Measurements from ENCODE around the gene LCE5A.

LCE5A gene, protein sequence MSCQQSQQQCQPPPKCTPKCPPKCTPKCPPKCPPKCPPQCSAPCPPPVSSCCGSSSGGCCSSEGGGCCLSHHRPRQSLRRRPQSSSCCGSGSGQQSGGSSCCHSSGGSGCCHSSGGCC

DNA sequence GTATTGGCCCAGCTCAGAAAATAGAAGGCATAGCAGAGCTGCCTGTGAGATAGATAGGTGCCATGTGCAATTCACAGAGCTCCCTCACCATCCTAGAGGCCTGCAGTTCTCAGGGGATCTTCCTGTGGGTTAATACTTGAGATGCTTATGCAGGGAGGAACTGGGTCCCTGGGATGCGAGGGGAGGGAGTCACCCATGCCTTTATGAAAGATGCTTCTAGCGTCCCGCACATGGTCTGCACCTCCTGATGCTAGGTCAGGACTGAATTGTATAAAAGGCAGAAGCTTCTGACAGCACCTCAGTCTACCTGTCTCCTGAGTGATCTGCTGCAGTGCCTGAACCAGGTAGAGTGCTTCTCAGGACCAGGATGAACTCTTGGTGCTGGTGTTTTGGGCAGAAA is at the start of gene LCE5A:
Gene LCE5A, plus strand, starts transcription at position 301 of the 400 bp plus-strand sequence. CDS start 732 bp downstream, outside the sequence.
- Histone ChIP-seq H3K36me3 (no peaks in the 10 kb centered on the region), H3K9me3 (ENCODE audit: severe bottlenecking) (no peaks in the 10 kb centered on the region), H3K27me3 (ENCODE audit: insufficient read depth, low read depth, severe bottlenecking) (peaks cover 99% of the 10 kb centered on the region), H3K4me3 (ENCODE audit: low read depth, low read length) (no peak within 1 kb of the TSS), H3K27ac (no peak within 1 kb of the TSS)
- no peak for DNase-seq
- TF ChIP-seq, protein P1, sequence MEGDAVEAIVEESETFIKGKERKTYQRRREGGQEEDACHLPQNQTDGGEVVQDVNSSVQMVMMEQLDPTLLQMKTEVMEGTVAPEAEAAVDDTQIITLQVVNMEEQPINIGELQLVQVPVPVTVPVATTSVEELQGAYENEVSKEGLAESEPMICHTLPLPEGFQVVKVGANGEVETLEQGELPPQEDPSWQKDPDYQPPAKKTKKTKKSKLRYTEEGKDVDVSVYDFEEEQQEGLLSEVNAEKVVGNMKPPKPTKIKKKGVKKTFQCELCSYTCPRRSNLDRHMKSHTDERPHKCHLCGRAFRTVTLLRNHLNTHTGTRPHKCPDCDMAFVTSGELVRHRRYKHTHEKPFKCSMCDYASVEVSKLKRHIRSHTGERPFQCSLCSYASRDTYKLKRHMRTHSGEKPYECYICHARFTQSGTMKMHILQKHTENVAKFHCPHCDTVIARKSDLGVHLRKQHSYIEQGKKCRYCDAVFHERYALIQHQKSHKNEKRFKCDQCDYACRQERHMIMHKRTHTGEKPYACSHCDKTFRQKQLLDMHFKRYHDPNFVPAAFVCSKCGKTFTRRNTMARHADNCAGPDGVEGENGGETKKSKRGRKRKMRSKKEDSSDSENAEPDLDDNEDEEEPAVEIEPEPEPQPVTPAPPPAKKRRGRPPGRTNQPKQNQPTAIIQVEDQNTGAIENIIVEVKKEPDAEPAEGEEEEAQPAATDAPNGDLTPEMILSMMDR (IDR thresholded peaks at IDR 0.05; ENCODE audit: low read depth, low read length), result no peak

DNA sequence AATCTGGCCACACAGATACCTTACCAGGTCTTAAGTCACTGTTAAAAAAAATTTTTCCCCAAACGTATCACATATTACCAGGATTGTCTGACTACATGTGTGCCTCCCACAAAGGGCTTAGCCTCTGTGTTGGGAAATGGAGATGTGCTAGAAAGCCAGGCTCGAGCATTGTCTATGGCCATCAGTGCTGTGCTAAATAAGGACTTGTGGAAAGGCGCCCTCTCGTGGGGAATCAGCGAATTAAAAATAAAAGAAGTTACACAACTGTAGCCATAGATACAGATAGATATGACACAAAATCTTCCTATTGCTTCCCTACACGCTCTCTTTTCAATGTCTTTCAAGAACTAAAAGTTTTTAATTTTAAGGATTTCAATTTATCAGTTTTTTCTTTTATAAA is 49.1 kb upstream of the LCE5A start:
- peak; percentile 79 for DNase-seq
- Histone ChIP-seq H3K9me3 (ENCODE audit: severe bottlenecking) (peaks cover 3% of the 10 kb centered on the region), H3K27ac (no peak overlapping the region), H3K27me3 (ENCODE audit: insufficient read depth, low read depth, severe bottlenecking) (peaks cover 47% of the 10 kb centered on the region), H3K4me3 (ENCODE audit: low read depth, low read length) (no peak overlapping the region), H3K36me3 (no peaks in the 10 kb centered on the region)
- TF ChIP-seq, protein P1 (IDR thresholded peaks at IDR 0.05; ENCODE audit: low read depth, low read length), result peak; percentile 74

DNA sequence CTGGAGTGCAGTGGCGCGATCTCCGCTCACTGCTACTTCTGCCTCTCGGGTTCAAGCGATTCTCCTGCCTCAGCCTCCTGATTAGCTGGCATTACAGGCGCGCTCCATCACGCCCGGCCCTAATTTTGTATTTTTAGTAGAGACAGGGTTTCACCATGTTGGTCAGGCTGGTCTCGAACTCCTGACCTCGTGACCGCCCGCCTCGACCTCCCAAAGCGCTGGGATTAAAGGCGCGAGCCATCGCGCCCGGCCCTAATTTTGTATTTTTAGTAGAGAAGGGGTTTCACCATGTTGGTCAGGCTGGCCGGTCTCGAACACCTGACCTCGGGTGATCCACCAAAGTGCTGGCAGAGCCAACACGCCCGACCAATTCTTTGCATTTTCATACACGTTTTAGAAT is 48.0 kb upstream of the LCE5A start:
- TF ChIP-seq, protein P1 (IDR thresholded peaks at IDR 0.05; ENCODE audit: low read depth, low read length), result no peak
- peaks cover 3% of the 10 kb centered on the region for H3K9me3 ChIP-seq (ENCODE audit: severe bottlenecking)
- H3K36me3 ChIP-seq, result no peaks in the 10 kb centered on the region
- H3K27ac ChIP-seq, result no peak overlapping the region
- DNase-seq, result no peak
- peaks cover 41% of the 10 kb centered on the region for H3K27me3 ChIP-seq (ENCODE audit: insufficient read depth, low read depth, severe bottlenecking)
- no peak overlapping the region for H3K4me3 ChIP-seq (ENCODE audit: low read depth, low read length)

DNA sequence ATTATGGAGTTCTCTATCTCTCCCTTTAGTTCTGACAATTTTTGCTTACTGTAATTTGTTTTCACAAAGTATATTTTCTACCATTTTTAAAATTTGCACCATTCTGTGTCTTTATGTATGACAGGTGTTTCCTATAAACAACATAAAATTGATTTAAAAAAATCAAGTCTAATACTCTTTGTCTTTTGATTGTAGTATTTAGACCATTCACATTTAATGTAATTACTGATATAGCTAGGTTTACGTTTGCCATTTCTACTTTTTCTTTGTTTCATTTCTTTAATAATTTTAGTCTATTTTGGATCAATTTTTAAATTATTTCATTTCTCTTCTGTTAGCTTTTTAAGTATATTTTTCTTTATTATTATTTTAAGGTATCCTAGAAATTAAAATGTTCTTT is 44.4 kb upstream of the LCE5A start:
- TF ChIP-seq, protein P1 (IDR thresholded peaks at IDR 0.05; ENCODE audit: low read depth, low read length), result no peak
- Histone ChIP-seq H3K9me3 (ENCODE audit: severe bottlenecking) (peaks cover 3% of the 10 kb centered on the region), H3K27me3 (ENCODE audit: insufficient read depth, low read depth, severe bottlenecking) (peaks cover 48% of the 10 kb centered on the region), H3K27ac (no peak overlapping the region), H3K36me3 (no peaks in the 10 kb centered on the region), H3K4me3 (ENCODE audit: low read depth, low read length) (no peak overlapping the region)
- DNase-seq, result no peak

DNA sequence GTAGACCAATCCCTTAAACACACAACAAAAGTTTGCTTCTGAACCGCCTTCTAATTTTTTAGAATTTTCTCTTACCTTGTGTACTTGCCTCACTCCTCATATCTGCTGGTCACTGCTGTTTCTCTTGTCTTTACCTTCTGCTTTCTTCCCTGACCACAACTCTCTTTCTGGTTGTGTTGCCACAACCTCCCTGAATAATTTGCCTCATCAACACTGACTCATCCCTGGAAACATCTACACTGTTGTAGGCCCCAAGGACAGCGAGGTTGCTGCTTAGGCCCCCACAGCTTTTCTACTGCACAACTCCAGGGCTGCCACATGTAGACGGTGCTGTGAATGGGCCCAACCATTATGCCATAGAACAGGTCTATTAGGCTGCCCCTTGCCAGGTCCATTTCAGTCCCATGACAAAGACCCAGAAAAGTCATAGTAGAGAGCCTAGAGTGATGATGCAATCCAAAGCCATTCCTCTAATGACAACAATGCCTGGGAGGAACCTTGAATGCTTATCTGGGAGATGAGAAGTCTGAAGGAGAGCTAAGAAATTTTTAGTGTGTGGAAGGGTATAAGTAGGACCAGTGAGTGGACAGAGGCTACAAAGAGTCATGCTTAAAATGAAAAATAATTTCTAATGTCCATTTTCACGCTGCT is 36.6 kb upstream of the LCE5A start:
- DNase-seq, result no peak
- Histone ChIP-seq H3K27me3 (ENCODE audit: insufficient read depth, low read depth, severe bottlenecking) (peaks cover 53% of the 10 kb centered on the region), H3K9me3 (ENCODE audit: severe bottlenecking) (peaks cover 27% of the 10 kb centered on the region), H3K36me3 (no peaks in the 10 kb centered on the region), H3K4me3 (ENCODE audit: low read depth, low read length) (no peak overlapping the region), H3K27ac (no peak overlapping the region)
- TF ChIP-seq, protein P1 (IDR thresholded peaks at IDR 0.05; ENCODE audit: low read depth, low read length), result no peak
